A673 (cell line): ENCODE measurements around the gene PPP2CA. TPM values are rescaled to one million over a fixed set of nuclear protein-coding genes. Genes with fewer than 3 reads are reported as not detected.

Source experiments
- BruUV-seq: library from RNA; stranded (reverse); fragments of 400-500 nt; replicated peaks from 2 replicates; lab custom pipeline; 2021; lab: Mats Ljungman, UMichigan
- CTCF ChIA-PET: fragments of 300-600 bp; sonication (Branson Sonifier 250); formaldehyde crosslinking; loops from one replicate; lab custom pipeline; 2022; ENCODE audit warnings: antibody characterized with exemption; lab: Charles Lee
- POLR2A ChIA-PET: fragments of 300-600 bp; sonication (Branson Sonifier 250); formaldehyde crosslinking; loops from one replicate; lab custom pipeline; 2022; ENCODE audit warnings: antibody characterized with exemption; ENCODE audit not compliant: low non-redundant PET; lab: Charles Lee
- DNase-seq: peaks from one replicate; pipeline ENCODE4 v3.0.0-alpha.2; 2015; ENCODE audit warnings: low spot score
- H3K27ac ChIP-seq: fragments of 200-600 bp; sonication (generic); 2 replicates; pipeline ENCODE4 v1.5.1; 2016; ENCODE audit warnings: mixed run types, low read depth, mild to moderate bottlenecking, mixed read lengths, antibody characterized with exemption, low read length; ENCODE audit not compliant: poor library complexity, severe bottlenecking
- H3K27me3 ChIP-seq: fragments of 200-600 bp; sonication (generic); replicated peaks from 2 replicates; pipeline ENCODE4 v1.6.1; 2017; ENCODE audit warnings: mixed run types, low read depth, mild to moderate bottlenecking, mixed read lengths, antibody characterized with exemption, low read length; ENCODE audit not compliant: insufficient read depth, poor library complexity
- H3K36me3 ChIP-seq: fragments of 200-600 bp; sonication (generic); 2 replicates; pipeline ENCODE4 v1.6.1; 2016; ENCODE audit warnings: mixed run types, mild to moderate bottlenecking, mixed read lengths, antibody characterized with exemption, low read length; ENCODE audit not compliant: insufficient read depth, poor library complexity, severe bottlenecking
- H3K4me1 ChIP-seq: fragments of 200-600 bp; sonication (generic); 2 replicates; pipeline ENCODE4 v1.6.1; 2017; ENCODE audit warnings: mixed run types, mild to moderate bottlenecking, mixed read lengths, antibody characterized with exemption, low read length; ENCODE audit not compliant: insufficient read depth, poor library complexity, severe bottlenecking
- H3K4me3 ChIP-seq: fragments of 200-600 bp; sonication (generic); 2 replicates; pipeline ENCODE4 v1.5.1; 2016; ENCODE audit warnings: low read depth, mixed run types, mild to moderate bottlenecking, mixed read lengths, low read length; ENCODE audit not compliant: poor library complexity, severe bottlenecking
- H3K9me3 ChIP-seq: fragments of 200-600 bp; sonication (generic); 2 replicates; pipeline ENCODE4 v1.6.1; 2016; ENCODE audit warnings: mixed run types, low read depth, mild to moderate bottlenecking, mixed read lengths, antibody characterized with exemption, low read length; ENCODE audit not compliant: poor library complexity, severe bottlenecking
- CTCF ChIP-seq: fragments of 300-800, 200-600 bp; sonication (generic); conservative IDR thresholded peaks from 2 replicates; pipeline ENCODE4 v1.5.1; 2017; ENCODE audit warnings: low read depth, mild to moderate bottlenecking, antibody characterized with exemption, low read length, moderate library complexity, mixed read lengths
- EZH2 ChIP-seq: fragments of 200-600 bp; sonication (generic); IDR thresholded peaks from 2 replicates; pipeline ENCODE4 v1.6.1; 2017; ENCODE audit warnings: borderline replicate concordance, low read depth, mild to moderate bottlenecking, mixed read lengths, antibody characterized with exemption, low read length; ENCODE audit not compliant: poor library complexity, severe bottlenecking
- intact Hi-C: fragments of 100-400 bp; cut with micrococcal nuclease; formaldehyde crosslinking; loops from one replicate; pipeline ENCODE4 v1.10.0; 2022; ENCODE audit not compliant: unreplicated experiment
- total RNA-seq: library from RNA; stranded (reverse); gene quantifications from 2 replicates; pipeline ENCODE4 v1.2.3, GENCODE V29; 2021

PPP2CA gene
- total RNA-seq, 1 experiment from 2014 or later, result 227 TPM

GRCh38 chr5:134245101-134245604 is 19.3 kb upstream of the PPP2CA start:
- intact Hi-C loops, result no loop called here
- BruUV-seq, result no TSS peak
- no peak for TF ChIP-seq CTCF
- TF ChIP-seq EZH2, result no peak
- no peaks in the 10 kb centered on the region for H3K4me1 ChIP-seq
- H3K9me3 ChIP-seq, result no peaks in the 10 kb centered on the region
- H3K27me3 ChIP-seq, result no peaks in the 10 kb centered on the region
- no peak overlapping the region for H3K4me3 ChIP-seq
- no peak overlapping the region for H3K27ac ChIP-seq
- ChIA-PET POLR2A (no interaction called here), CTCF (no interaction called here)
- no peaks in the 10 kb centered on the region for H3K36me3 ChIP-seq
- DNase-seq, result no peak

DNA sequence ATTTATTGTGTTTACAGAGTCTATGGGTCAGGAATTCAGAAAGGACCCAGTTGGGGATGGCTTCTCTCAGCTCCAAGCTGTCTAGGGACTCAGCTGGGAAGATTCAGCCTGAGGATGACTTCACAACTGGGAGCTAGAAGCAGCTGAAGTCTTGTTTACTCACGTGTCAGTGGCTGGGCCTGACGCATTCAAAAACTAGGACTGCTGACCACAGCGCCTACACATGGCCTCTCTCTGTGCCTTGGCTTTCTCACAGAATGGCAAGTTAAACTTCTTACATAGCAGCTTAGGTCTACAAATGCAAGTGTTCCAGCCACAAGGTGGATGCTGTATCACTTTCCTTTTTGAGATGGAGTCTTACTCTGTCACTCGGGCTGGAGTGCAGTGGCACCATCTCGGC is 16.3 kb upstream of the PPP2CA start:
- POLR2A ChIA-PET, result no interaction called here

DNA sequence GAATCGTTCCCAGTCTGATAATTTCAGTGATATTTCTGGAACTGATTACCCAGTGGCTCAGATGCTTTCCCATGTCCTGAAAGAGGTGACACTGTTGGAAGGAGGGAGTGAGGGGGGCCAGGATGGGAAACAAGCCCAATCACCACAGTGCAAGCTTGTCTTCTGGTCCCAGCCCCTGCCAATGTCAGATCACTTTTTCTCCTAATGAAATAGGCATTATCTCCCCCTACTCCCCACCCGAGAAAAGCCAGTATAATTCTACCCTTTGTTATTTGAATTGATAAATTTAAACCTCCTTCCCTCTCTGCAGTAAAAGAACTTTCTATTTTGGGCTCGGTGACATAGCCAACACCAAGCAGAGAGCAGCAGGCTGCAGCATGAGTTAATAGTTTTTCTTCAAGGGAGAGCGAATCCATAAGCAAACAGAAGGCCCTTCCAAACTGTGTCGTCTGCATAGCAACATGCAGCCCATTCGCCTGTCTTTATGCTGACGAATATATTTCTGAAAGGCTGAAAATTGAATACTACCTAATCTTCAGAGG is 14.6 kb upstream of the PPP2CA start:
- no peak overlapping the region for H3K4me3 ChIP-seq
- no peaks in the 10 kb centered on the region for H3K9me3 ChIP-seq
- no TSS peak for BruUV-seq
- no peaks in the 10 kb centered on the region for H3K4me1 ChIP-seq
- ChIA-PET CTCF (no interaction called here), POLR2A (no interaction called here)
- H3K36me3 ChIP-seq, result no peaks in the 10 kb centered on the region
- no peak for DNase-seq
- TF ChIP-seq EZH2, result no peak
- no peak for TF ChIP-seq CTCF
- H3K27me3 ChIP-seq, result no peaks in the 10 kb centered on the region
- no peak overlapping the region for H3K27ac ChIP-seq
- intact Hi-C loops, result no loop called here

More for the DNA sequence above, 16.3 kb upstream of the PPP2CA start:
- no peak overlapping the region for H3K27ac ChIP-seq
- no peaks in the 10 kb centered on the region for H3K27me3 ChIP-seq
- no peak for DNase-seq
- H3K36me3 ChIP-seq, result no peaks in the 10 kb centered on the region
- TF ChIP-seq CTCF (no peak), EZH2 (no peak)
- no peak overlapping the region for H3K4me3 ChIP-seq
- intact Hi-C loops, result no loop called here
- BruUV-seq, result no TSS peak
- H3K9me3 ChIP-seq, result no peaks in the 10 kb centered on the region
- CTCF ChIA-PET, result no interaction called here
- H3K4me1 ChIP-seq, result no peaks in the 10 kb centered on the region
